Large intestine (tissue), 3 donors: ENCODE data around the gene MBD1. TPM values are rescaled to one million over a fixed set of nuclear protein-coding genes. Genes with fewer than 3 reads are reported as not detected.
A peak's percentile ranks its signal among the peaks of the same experiment; 100 is the strongest.
"Not testable (repeated sequence)": the region's sequence is repeated elsewhere in the genome, so short reads cannot be mapped to it uniquely, and the experiment has no call there.

ENCODE experiments used
- DNase-seq, 2 donors: peaks; one replicate each; pipeline versions ENCODE4 v3.0.0 to v3.0.0-alpha.2; 2013
- H3K27ac ChIP-seq: one replicate; pipeline ENCODE4 v1.5.1; 2013; ENCODE audit warnings: low read length
- H3K27me3 ChIP-seq: 2 replicates; pipeline ENCODE4 v1.6.1; 2013; ENCODE audit warnings: low read length; ENCODE audit not compliant: control insufficient read depth, insufficient read depth
- H3K36me3 ChIP-seq: 2 replicates; pipeline ENCODE4 v1.6.1; 2013; ENCODE audit warnings: low read length; ENCODE audit not compliant: control insufficient read depth, insufficient read depth
- H3K4me1 ChIP-seq: one replicate; pipeline ENCODE4 v1.6.1; 2013; ENCODE audit warnings: low read length; ENCODE audit not compliant: control insufficient read depth, insufficient read depth
- H3K4me3 ChIP-seq: one replicate; pipeline ENCODE4 v1.5.1; 2013; ENCODE audit warnings: low read length
- H3K9me3 ChIP-seq: one replicate; pipeline ENCODE4 v1.6.1; 2013; ENCODE audit warnings: mild to moderate bottlenecking, low read depth, low read length, moderate library complexity; ENCODE audit not compliant: control insufficient read depth
- WGBS: methylation state at CpG from one replicate; pipeline ENCODE4 v1.1.5; 2013; ENCODE audit warnings: low lambda C conversion rate; ENCODE audit not compliant: insufficient coverage; 5-methylcytosine and 5-hydroxymethylcytosine counted together
- polyA plus RNA-seq: library from polyadenylated mRNA; unstranded; fragments of 120-200 nt; gene quantifications from one replicate; pipeline ENCODE4 v1.2.1, GENCODE V29; 2013

Gene MBD1
- polyA plus RNA-seq, 1 donor = 71.0 TPM

GRCh38 chr18:50311650-50312049 lies 30.3 kb upstream of the MBD1 start:
- Histone ChIP-seq H3K4me3 (no peak overlapping the region), H3K36me3 (no peaks in the 10 kb centered on the region), H3K9me3 (no peaks in the 10 kb centered on the region), H3K27ac (no peak overlapping the region), H3K4me1 (no peaks in the 10 kb centered on the region), H3K27me3 (no peaks in the 10 kb centered on the region)
- WGBS = no CpG with 5 or more reads among the region's 3 CpGs
- DNase-seq = peak; percentile 33 to 77

DNA sequence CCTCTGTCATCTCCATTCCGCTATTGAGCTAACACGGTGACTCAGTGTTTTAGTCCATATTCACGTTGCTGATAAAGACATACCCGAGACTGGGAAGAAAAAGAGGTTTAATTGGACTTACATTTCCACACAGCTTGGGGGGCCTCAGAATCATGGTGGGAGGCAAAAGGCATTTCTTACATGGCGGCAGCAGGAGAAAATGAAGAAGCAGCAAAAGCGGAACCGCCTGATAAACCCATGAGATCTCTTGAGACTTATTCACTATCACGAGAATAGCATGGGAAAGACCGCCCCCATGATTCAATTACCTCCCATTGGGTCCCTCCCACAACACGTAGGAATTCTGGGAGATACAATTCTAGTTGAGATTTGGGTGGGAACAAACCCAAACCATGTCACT lies 28.8 kb upstream of the MBD1 start:
- 69% methylated on average over 3 of the region's 10 CpGs for WGBS

DNA sequence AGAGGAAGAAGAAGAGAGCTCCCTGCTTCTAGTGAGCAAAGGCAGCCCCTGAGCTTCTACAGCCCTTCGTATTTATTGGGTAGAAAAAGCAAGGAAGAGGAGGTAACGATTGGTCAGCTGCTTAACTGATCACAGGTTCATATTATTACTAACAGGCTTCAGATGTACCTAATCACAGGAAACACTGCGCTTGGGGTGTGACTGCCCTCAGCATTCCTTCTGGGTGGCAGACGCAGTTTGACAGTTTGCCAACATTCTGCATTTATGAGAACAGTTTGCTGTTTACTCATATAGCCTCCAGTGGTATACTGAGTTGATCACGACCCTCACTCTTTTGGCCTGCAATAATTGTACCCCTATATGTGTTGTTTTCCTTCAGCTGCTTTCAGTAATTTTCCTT lies 27.5 kb upstream of the MBD1 start:
- not testable (repeated sequence) for H3K4me3 ChIP-seq, H3K36me3 ChIP-seq, DNase-seq, H3K27me3 ChIP-seq, H3K27ac ChIP-seq, H3K9me3 ChIP-seq, H3K4me1 ChIP-seq
- 80% methylated on average over 2 of the region's 5 CpGs for WGBS

More for the DNA sequence above, 28.8 kb upstream of the MBD1 start:
- H3K4me3 ChIP-seq = no peak overlapping the region
- H3K27me3 ChIP-seq = no peaks in the 10 kb centered on the region
- no peaks in the 10 kb centered on the region for H3K36me3 ChIP-seq
- H3K4me1 ChIP-seq = no peaks in the 10 kb centered on the region
- DNase-seq = no peak
- H3K27ac ChIP-seq = no peak overlapping the region
- no peaks in the 10 kb centered on the region for H3K9me3 ChIP-seq

DNA sequence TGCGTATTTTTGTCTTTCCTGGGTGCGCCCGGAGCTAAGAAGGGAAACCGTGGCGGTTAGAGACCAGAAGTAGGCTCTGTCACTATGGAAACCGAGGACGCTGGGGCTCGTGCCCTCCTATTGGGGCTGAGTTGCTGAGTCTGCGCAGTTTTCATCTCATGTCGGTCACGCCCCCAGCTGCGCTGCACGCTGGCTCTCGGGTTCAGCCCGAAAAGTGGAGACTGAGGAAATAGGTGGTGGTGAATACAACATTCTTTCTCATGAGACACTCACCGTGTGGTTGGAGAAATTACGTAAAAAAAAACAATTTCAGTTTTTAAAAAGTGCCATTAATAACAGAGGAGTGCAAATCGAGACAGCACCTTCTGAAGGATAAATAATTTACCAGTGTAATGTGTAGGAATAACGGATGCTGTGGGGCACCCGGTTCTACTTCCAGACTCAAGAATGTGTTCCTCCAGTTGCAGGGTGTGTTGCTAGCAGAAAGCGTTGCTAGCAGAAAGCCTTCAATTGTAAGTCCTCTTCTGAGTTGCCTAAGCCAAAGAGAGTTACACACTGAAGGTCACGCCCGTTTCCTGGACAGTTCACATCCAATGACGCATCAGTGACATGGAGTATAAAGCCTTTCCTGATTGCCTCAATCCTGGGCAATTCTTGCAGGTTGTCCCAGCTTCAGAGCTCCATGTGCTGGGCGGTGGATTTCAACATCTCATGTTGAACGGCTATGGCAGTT lies 26.6 kb upstream of the MBD1 start:
- peak overlapping the region; percentile 4 for H3K27ac ChIP-seq
- no peaks in the 10 kb centered on the region for H3K4me1 ChIP-seq
- H3K4me3 ChIP-seq = peak overlapping the region; percentile 39
- DNase-seq = peak; percentile 86
- H3K27me3 ChIP-seq = peaks cover under 1% of the 10 kb centered on the region
- no peaks in the 10 kb centered on the region for H3K9me3 ChIP-seq
- 14% methylated on average over 7 of the region's 26 CpGs for WGBS
- H3K36me3 ChIP-seq = no peaks in the 10 kb centered on the region

- H3K4me1 ChIP-seq = no peaks in the 10 kb centered on the region
- no peaks in the 10 kb centered on the region for H3K9me3 ChIP-seq
- no CpG with 5 or more reads among the region's 8 CpGs for WGBS
- H3K36me3 ChIP-seq = no peaks in the 10 kb centered on the region
- DNase-seq = no peak
- H3K27ac ChIP-seq = no peak overlapping the region
- peaks cover 4% of the 10 kb centered on the region for H3K27me3 ChIP-seq
- peak overlapping the region; percentile 39 for H3K4me3 ChIP-seq
Observed at GRCh38 chr18:50307400-50307737, 26.0 kb upstream of the MBD1 start.

DNA sequence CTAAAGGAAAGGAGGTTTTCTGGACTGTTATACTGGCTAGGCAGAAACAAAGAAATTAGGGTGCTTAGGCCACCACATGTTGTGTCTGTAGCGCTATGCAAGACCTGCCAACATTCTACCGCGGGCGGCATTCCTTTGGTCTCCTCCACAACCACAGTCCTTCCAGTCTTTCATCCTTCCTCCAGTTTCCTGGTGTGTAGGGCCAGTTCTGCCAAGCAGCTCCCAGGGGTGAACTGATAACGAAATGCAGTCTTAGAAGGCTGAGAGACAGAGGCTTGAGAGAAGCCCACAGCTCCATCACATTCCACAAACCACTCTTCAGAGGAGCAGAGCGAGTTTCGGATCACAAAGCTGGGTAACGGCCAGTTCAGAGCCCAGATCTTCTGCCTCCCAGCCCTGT lies 25.6 kb upstream of the MBD1 start:
- H3K27ac ChIP-seq = no peak overlapping the region
- peaks cover 4% of the 10 kb centered on the region for H3K27me3 ChIP-seq
- H3K4me1 ChIP-seq = no peaks in the 10 kb centered on the region
- DNase-seq = no peak
- no peak overlapping the region for H3K4me3 ChIP-seq
- no CpG with 5 or more reads among the region's 8 CpGs for WGBS
- H3K9me3 ChIP-seq = no peaks in the 10 kb centered on the region
- H3K36me3 ChIP-seq = no peaks in the 10 kb centered on the region

- WGBS = 67% methylated on average over 3 of the region's 5 CpGs
- H3K27me3 ChIP-seq = peaks cover 29% of the 10 kb centered on the region
Observed at GRCh38 chr18:50301074-50301473, 19.8 kb upstream of the MBD1 start.

DNA sequence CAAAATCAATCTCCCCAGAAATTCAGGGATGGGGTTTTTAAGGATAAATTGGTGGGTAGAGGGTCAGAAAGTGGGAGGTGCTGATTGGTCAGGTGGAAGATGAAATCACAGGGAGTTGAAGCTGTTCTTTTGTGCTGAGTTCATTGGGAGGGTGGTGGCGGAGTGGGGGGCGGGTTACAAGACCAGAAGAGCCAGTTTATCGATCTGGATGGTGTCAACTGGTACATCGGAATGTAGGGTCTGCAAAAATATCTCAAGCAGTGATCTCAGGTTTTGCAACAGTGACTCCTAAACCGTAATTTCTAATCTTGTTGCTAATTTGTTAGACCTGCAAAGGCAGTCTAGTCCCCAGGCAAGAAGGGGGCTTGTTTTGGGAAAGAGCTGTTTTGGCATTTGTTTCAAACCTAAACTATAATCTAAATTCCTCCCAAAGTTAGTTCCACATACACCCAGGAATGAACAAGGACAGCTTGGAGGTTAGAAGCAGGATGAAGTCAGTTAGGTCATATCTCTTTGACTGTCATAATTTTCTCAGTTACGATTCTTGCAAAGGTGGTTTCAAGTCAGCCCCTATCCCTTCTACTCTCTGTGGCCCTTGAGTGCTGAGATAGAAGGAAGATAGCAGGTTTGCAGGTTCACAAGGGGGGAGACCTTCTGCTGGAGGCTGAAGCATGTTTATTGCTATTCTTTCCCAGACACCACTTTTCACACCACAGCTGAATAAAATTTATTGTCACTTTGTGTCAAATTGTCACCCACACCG lies 18.5 kb upstream of the MBD1 start:
- Histone ChIP-seq H3K4me3 (no peak overlapping the region), H3K9me3 (peaks cover 3% of the 10 kb centered on the region), H3K36me3 (no peaks in the 10 kb centered on the region), H3K4me1 (no peaks in the 10 kb centered on the region), H3K27me3 (peaks cover 29% of the 10 kb centered on the region), H3K27ac (no peak overlapping the region)
- 58% methylated on average over 2 of the region's 7 CpGs for WGBS
- no peak for DNase-seq

More at GRCh38 chr18:50301074-50301473, 19.8 kb upstream of the MBD1 start:
- DNase-seq = no peak
- no peak overlapping the region for H3K4me3 ChIP-seq
- H3K27ac ChIP-seq = no peak overlapping the region
- peaks cover 3% of the 10 kb centered on the region for H3K9me3 ChIP-seq
- no peaks in the 10 kb centered on the region for H3K36me3 ChIP-seq
- no peaks in the 10 kb centered on the region for H3K4me1 ChIP-seq

DNA sequence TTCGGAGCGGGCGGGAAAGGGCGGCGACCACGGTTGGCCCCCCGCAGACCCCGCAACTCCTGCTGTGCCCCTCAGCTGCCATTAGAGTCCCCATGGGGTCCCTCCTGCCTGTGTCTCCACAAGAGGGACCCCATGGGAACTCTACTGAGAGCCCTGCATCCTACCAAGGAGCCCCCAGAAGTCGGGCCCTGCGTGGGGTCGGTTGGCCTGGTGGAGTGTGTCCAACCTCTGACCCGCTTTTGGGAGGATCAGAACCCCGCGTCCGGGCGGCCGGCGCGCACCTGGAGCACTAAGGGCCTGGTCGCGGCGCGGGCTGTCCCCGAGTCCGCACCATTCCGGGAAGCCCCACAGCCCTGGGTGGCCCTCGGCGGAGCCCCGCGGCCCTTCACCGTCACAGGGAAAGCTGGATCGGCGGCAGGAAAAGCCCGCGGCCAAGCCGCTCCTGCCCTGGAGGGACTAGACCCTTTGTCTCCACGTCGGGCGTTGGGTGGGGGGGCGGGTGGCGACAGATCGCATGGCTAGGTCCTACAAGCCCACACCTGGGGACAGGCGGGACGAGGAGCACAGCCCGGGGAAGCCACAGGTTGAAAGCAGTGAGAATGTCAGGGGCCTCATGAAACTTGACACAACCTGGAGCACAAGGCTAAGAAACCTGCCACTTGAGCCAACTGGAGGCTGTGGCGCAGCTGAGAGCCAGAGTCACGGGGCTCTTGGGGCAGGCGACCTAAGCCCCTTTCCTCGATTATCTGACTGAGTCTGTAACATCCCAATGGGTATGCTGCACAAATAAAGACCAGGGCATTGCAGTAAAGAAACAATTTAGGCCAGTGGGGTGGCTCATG lies 17.3 kb upstream of the MBD1 start:
- H3K27me3 ChIP-seq = peaks cover 29% of the 10 kb centered on the region
- no peaks in the 10 kb centered on the region for H3K4me1 ChIP-seq
- no peak for DNase-seq
- WGBS = no CpG with 5 or more reads among the region's 49 CpGs
- H3K4me3 ChIP-seq = peak overlapping the region; percentile 36
- peaks cover 3% of the 10 kb centered on the region for H3K9me3 ChIP-seq
- no peak overlapping the region for H3K27ac ChIP-seq
- H3K36me3 ChIP-seq = no peaks in the 10 kb centered on the region
